ENCODE measurements around the gene DTNB.

The DTNB gene

GRCh38 chr2:25444608-25445270 lies 228.6 kb downstream of the DTNB start:
- Histone ChIP-seq H3K9ac (ENCODE audit: low read depth, low read length) (no peak overlapping the region; the same call in 1 of the 2 replicates), H3K27me3 (ENCODE audit: insufficient read depth, low read length) (no peaks in the 10 kb centered on the region), H3K36me3 (ENCODE audit: insufficient read depth, low read depth, low read length) (peaks cover 7% of the 10 kb centered on the region), H3K4me1 (ENCODE audit: insufficient read depth, low read length) (peaks cover 25% of the 10 kb centered on the region), H3K27ac (ENCODE audit: low read length) (no peak overlapping the region), H3K9me3 (ENCODE audit: insufficient read depth, low read depth, low read length) (no peaks in the 10 kb centered on the region), H3K4me3 (ENCODE audit: low read length) (no peak overlapping the region)

DNA sequence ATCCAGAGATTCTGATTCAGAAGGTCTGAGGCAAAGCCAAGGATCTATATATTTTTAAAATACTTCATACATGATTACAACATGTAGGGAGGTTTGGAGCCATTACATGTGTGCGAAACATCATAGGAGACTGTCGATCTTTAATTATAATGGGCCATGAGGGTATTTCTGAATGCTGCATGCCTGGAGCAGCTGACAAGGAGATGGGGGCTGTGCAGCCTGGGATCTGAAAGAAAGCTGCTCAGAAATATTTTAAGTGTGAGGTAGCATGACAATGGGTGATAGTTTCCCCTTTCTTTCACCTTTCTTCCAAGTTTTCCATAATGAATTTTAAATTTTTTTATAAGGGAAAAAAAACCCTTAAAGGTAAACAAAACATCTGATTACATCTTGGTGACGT lies 229.6 kb downstream of the DTNB start:
- Histone ChIP-seq H3K9me3 (ENCODE audit: insufficient read depth, low read depth, low read length) (no peaks in the 10 kb centered on the region), H3K27me3 (ENCODE audit: insufficient read depth, low read length) (no peaks in the 10 kb centered on the region), H3K9ac (ENCODE audit: low read depth, low read length) (no peak overlapping the region), H3K4me3 (ENCODE audit: low read length) (no peak overlapping the region), H3K4me1 (ENCODE audit: insufficient read depth, low read length) (peaks cover 25% of the 10 kb centered on the region), H3K36me3 (ENCODE audit: insufficient read depth, low read depth, low read length) (no peaks in the 10 kb centered on the region; the same call in none of the 2 replicates), H3K27ac (ENCODE audit: low read length) (no peak overlapping the region)

GRCh38 chr2:25441353-25441752 lies 232.0 kb downstream of the DTNB start:
- H3K4me3 ChIP-seq (ENCODE audit: low read length) = no peak overlapping the region
- no peaks in the 10 kb centered on the region; the same call in none of the 2 replicates for H3K36me3 ChIP-seq (ENCODE audit: insufficient read depth, low read depth, low read length)
- H3K9ac ChIP-seq (ENCODE audit: low read depth, low read length) = no peak overlapping the region
- H3K4me1 ChIP-seq (ENCODE audit: insufficient read depth, low read length) = peaks cover 28% of the 10 kb centered on the region
- H3K27me3 ChIP-seq (ENCODE audit: insufficient read depth, low read length) = no peaks in the 10 kb centered on the region
- H3K27ac ChIP-seq (ENCODE audit: low read length) = no peak overlapping the region
- no peaks in the 10 kb centered on the region for H3K9me3 ChIP-seq (ENCODE audit: insufficient read depth, low read depth, low read length)

GRCh38 chr2:25438793-25439192 lies 234.6 kb downstream of the DTNB start:
- H3K9ac ChIP-seq (ENCODE audit: low read depth, low read length) = no peak overlapping the region
- peaks cover 8% of the 10 kb centered on the region; the same call in 1 of the 2 replicates for H3K9me3 ChIP-seq (ENCODE audit: insufficient read depth, low read depth, low read length)
- no peak overlapping the region for H3K4me3 ChIP-seq (ENCODE audit: low read length)
- peaks cover 9% of the 10 kb centered on the region for H3K36me3 ChIP-seq (ENCODE audit: insufficient read depth, low read depth, low read length)
- H3K27ac ChIP-seq (ENCODE audit: low read length) = no peak overlapping the region
- H3K27me3 ChIP-seq (ENCODE audit: insufficient read depth, low read length) = no peaks in the 10 kb centered on the region
- H3K4me1 ChIP-seq (ENCODE audit: insufficient read depth, low read length) = peaks cover 16% of the 10 kb centered on the region

DNA sequence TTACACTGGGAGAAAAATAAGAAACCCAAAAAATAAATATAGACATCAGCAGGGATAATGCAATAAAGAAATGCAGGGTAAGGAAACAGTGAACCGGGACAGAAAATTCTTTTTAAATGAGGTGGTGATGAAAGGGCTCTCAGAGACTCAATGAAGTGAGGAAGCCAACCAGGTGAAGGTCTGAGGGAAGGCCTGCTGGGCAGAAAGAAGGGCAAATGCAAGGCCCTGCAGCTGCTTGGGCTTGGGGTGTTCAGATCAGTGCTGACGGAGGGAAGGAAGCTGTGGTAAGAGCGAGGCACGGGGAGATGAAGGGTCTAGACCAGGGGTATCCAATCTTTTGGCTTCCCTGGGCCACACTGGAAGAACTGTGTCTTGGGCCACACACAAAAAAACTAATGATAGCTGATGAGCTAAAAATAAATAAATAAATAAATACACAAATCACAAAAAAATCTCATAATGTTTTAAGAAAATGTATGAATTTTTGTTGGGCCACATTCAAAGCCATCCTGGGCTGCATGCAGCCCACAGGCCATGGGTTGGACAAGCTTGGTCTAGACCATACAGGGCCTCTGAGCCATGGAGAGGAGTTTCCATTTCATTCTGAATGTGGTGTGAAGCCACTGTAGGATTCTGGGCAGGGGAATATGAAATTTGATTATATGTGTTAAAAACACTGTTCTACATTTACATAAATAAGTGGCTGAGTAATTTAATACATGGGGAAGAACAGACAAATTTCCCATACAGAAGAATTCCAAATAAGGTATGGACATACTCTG lies 235.3 kb downstream of the DTNB start:
- Histone ChIP-seq H3K9ac (ENCODE audit: low read depth, low read length) (no peak overlapping the region), H3K4me3 (ENCODE audit: low read length) (no peak overlapping the region), H3K9me3 (ENCODE audit: insufficient read depth, low read depth, low read length) (peaks cover 8% of the 10 kb centered on the region; the same call in 1 of the 2 replicates), H3K4me1 (ENCODE audit: insufficient read depth, low read length) (peaks cover 16% of the 10 kb centered on the region), H3K27ac (ENCODE audit: low read length) (no peak overlapping the region), H3K27me3 (ENCODE audit: insufficient read depth, low read length) (no peaks in the 10 kb centered on the region), H3K36me3 (ENCODE audit: insufficient read depth, low read depth, low read length) (peaks cover 9% of the 10 kb centered on the region)

DNA sequence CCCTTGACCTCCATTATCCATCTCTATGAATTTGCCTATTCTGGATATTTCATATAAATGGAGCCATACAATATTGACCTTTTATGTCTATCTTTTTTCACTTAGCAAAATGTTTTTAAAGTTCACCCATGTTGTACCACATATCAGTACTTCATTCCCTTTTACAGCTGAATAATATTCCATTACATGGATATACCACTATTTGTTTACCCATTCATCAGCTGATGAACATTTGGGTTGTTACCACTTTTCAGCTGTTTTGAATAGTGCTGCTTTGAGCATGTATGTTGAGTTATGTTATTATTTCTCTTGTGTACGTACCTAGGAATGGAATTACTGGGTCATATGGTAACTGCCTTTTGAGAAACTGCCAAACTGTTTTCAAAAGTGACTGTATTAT lies 238.0 kb downstream of the DTNB start:
- peaks cover 10% of the 10 kb centered on the region for H3K4me1 ChIP-seq (ENCODE audit: insufficient read depth, low read length)
- H3K36me3 ChIP-seq (ENCODE audit: insufficient read depth, low read depth, low read length) = peaks cover 9% of the 10 kb centered on the region
- H3K27ac ChIP-seq (ENCODE audit: low read length) = no peak overlapping the region
- no peak overlapping the region for H3K9ac ChIP-seq (ENCODE audit: low read depth, low read length)
- H3K27me3 ChIP-seq (ENCODE audit: insufficient read depth, low read length) = no peaks in the 10 kb centered on the region
- H3K4me3 ChIP-seq (ENCODE audit: low read length) = no peak overlapping the region
- H3K9me3 ChIP-seq (ENCODE audit: insufficient read depth, low read depth, low read length) = peaks cover 8% of the 10 kb centered on the region; the same call in 1 of the 2 replicates

GRCh38 chr2:25431604-25432003 lies 241.8 kb downstream of the DTNB start:
- Histone ChIP-seq H3K27ac (ENCODE audit: low read length) (no peak overlapping the region), H3K27me3 (ENCODE audit: insufficient read depth, low read length) (no peaks in the 10 kb centered on the region), H3K4me1 (ENCODE audit: insufficient read depth, low read length) (no peaks in the 10 kb centered on the region), H3K9ac (ENCODE audit: low read depth, low read length) (no peak overlapping the region), H3K36me3 (ENCODE audit: insufficient read depth, low read depth, low read length) (peaks cover 9% of the 10 kb centered on the region), H3K9me3 (ENCODE audit: insufficient read depth, low read depth, low read length) (peaks cover 8% of the 10 kb centered on the region; the same call in 1 of the 2 replicates), H3K4me3 (ENCODE audit: low read length) (no peak overlapping the region)

DNA sequence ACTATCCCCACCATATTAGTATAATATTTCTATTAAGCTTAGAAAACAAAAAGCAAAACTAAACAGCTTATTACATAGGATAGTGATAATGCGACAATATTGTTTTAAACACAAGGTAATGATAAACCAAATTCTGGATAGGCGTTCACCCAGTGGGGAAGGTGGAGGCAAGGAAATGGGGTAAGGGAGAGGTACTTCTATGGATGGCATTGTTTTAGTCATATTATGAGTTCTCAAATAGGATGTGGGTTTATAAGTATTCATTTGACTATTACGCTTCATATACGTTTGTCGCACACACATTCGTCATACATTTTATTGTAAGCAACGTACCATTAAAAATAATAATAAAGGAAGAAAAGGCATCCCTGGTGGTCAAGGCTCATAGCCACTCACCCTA lies 242.8 kb downstream of the DTNB start:
- no peak overlapping the region for H3K27ac ChIP-seq (ENCODE audit: low read length)
- H3K4me3 ChIP-seq (ENCODE audit: low read length) = no peak overlapping the region
- peaks cover 3% of the 10 kb centered on the region for H3K36me3 ChIP-seq (ENCODE audit: insufficient read depth, low read depth, low read length)
- peaks cover 5% of the 10 kb centered on the region; the same call in 1 of the 2 replicates for H3K9me3 ChIP-seq (ENCODE audit: insufficient read depth, low read depth, low read length)
- no peak overlapping the region for H3K9ac ChIP-seq (ENCODE audit: low read depth, low read length)
- no peaks in the 10 kb centered on the region for H3K27me3 ChIP-seq (ENCODE audit: insufficient read depth, low read length)
- H3K4me1 ChIP-seq (ENCODE audit: insufficient read depth, low read length) = no peaks in the 10 kb centered on the region

DNA sequence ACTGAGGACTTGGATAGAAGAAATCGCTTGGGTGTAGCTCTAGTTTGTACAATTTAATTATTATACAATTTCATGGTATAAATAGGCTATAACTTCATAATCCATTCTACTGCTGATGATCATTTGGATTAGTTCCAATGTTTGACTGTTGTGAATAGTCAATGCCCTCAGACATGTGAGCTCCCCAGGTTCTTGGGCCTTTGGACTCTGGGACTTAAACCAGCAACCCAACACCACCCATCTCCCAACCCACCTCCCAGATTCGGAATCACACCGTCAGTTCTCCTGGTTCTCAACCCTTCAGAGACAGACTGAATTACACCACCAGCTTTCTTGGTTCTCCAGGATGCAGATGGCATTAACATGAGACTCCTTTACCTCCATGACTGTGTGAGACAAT lies 247.1 kb downstream of the DTNB start:
- H3K4me1 ChIP-seq (ENCODE audit: insufficient read depth, low read length) = no peaks in the 10 kb centered on the region
- H3K9me3 ChIP-seq (ENCODE audit: insufficient read depth, low read depth, low read length) = no peaks in the 10 kb centered on the region
- H3K4me3 ChIP-seq (ENCODE audit: low read length) = no peak overlapping the region
- no peaks in the 10 kb centered on the region for H3K27me3 ChIP-seq (ENCODE audit: insufficient read depth, low read length)
- H3K36me3 ChIP-seq (ENCODE audit: insufficient read depth, low read depth, low read length) = no peaks in the 10 kb centered on the region; the same call in 1 of the 2 replicates
- no peak overlapping the region for H3K9ac ChIP-seq (ENCODE audit: low read depth, low read length)
- no peak overlapping the region for H3K27ac ChIP-seq (ENCODE audit: low read length)

DNA sequence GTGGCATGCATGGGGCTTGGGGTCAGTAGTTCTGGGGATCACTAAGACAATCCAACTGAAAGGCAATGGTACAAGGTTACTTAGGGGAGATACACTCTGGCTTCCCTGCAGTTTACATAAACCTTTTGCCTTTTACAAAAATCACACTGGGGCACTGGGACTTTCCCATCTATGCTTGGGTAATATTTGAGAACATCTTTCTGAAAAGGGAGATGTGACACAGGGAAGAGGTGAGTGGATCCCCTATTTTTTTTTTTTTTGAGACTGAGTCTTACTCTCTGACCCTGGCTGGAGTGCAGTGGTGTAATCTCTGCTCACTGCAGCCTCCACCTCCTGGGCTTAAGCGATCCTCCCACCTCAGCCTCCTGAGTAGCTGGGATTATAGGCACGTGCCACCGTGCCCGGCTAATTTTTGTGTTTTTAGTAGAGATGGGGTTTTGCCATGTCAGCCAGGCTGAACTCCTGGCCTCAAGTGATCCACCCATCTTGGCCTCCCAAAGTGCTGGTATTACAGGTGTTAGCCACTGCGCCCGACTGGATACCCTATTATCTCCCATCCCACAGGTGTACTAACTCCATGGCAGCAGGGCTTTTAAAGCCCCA lies 248.8 kb downstream of the DTNB start:
- H3K27me3 ChIP-seq (ENCODE audit: insufficient read depth, low read length) = no peaks in the 10 kb centered on the region
- peaks cover under 1% of the 10 kb centered on the region; the same call in 1 of the 2 replicates for H3K36me3 ChIP-seq (ENCODE audit: insufficient read depth, low read depth, low read length)
- no peaks in the 10 kb centered on the region; the same call in 1 of the 2 replicates for H3K4me1 ChIP-seq (ENCODE audit: insufficient read depth, low read length)
- no peak overlapping the region for H3K9ac ChIP-seq (ENCODE audit: low read depth, low read length)
- no peak overlapping the region for H3K4me3 ChIP-seq (ENCODE audit: low read length)
- H3K9me3 ChIP-seq (ENCODE audit: insufficient read depth, low read depth, low read length) = no peaks in the 10 kb centered on the region
- H3K27ac ChIP-seq (ENCODE audit: low read length) = no peak overlapping the region

GRCh38 chr2:25421820-25422411 lies 251.5 kb downstream of the DTNB start:
- peaks cover 12% of the 10 kb centered on the region for H3K36me3 ChIP-seq (ENCODE audit: insufficient read depth, low read depth, low read length)
- H3K4me3 ChIP-seq (ENCODE audit: low read length) = no peak overlapping the region

More at GRCh38 chr2:25421820-25422411, 251.5 kb downstream of the DTNB start:
- Histone ChIP-seq H3K9me3 (ENCODE audit: insufficient read depth, low read depth, low read length) (no peaks in the 10 kb centered on the region), H3K27ac (ENCODE audit: low read length) (no peak overlapping the region), H3K27me3 (ENCODE audit: insufficient read depth, low read length) (no peaks in the 10 kb centered on the region), H3K9ac (ENCODE audit: low read depth, low read length) (no peak overlapping the region), H3K4me1 (ENCODE audit: insufficient read depth, low read length) (peaks cover 7% of the 10 kb centered on the region; the same call in 1 of the 2 replicates)

All from iPS-20b (cell line).